GM23338 (cell line): ENCODE data around the gene PDE10A. TPM values are rescaled to one million over a fixed set of nuclear protein-coding genes. Genes with fewer than 3 reads are reported as not detected.

Source experiments
- ATAC-seq: fragments of 200-7000 bp; cut with Tn5 transposase; 3 replicates; pipeline ENCODE4 v1.9.1; 2020
- DNase-seq: peaks from one replicate; pipeline ENCODE4 v3.0.0-alpha.2; 2015; ENCODE audit warnings: low spot score
- H2AFZ ChIP-seq: fragments of 200-600 bp; sonication (generic); 2 replicates; pipeline ENCODE4 v1.8.0; 2016; ENCODE audit warnings: antibody characterized with exemption, mild to moderate bottlenecking, moderate library complexity
- H3F3A ChIP-seq: fragments of 200-600 bp; sonication (generic); replicated peaks from 2 replicates; pipeline ENCODE4 v1.8.0; 2017; ENCODE audit warnings: antibody characterized with exemption, mixed run types, low read depth
- H3K27ac ChIP-seq: fragments of 200-600 bp; sonication (generic); 2 replicates; pipeline ENCODE4 v1.6.1; 2016; ENCODE audit warnings: low read depth
- H3K27me3 ChIP-seq: fragments of 200-600 bp; sonication (generic); 2 replicates; pipeline ENCODE4 v1.8.0; 2016; ENCODE audit warnings: mild to moderate bottlenecking, mixed run types, moderate library complexity; ENCODE audit not compliant: insufficient read depth
- H3K36me3 ChIP-seq: fragments of 200-600 bp; sonication (generic); 2 replicates; pipeline ENCODE4 v1.8.0; 2016; ENCODE audit warnings: mild to moderate bottlenecking; ENCODE audit not compliant: insufficient read depth
- H3K4me1 ChIP-seq: fragments of 200-600 bp; sonication (generic); 2 replicates; pipeline ENCODE4 v1.8.0; 2016; ENCODE audit warnings: mild to moderate bottlenecking, moderate library complexity; ENCODE audit not compliant: insufficient read depth
- H3K4me2 ChIP-seq: fragments of 200-600 bp; sonication (generic); 2 replicates; pipeline ENCODE4 v1.7.1; 2017; ENCODE audit warnings: mixed run types
- H3K4me3 ChIP-seq: fragments of 200-600 bp; sonication (generic); 2 replicates; pipeline ENCODE4 v1.6.1; 2016; ENCODE audit warnings: mixed run types
- H3K79me2 ChIP-seq: fragments of 200-600 bp; sonication (generic); replicated peaks from 2 replicates; pipeline ENCODE4 v1.8.0; 2017; ENCODE audit warnings: mild to moderate bottlenecking; ENCODE audit not compliant: insufficient read depth
- H3K9me2 ChIP-seq: fragments of 200-600 bp; sonication (generic); 2 replicates; pipeline ENCODE4 v1.8.0; 2017; ENCODE audit not compliant: insufficient read depth
- H4K20me1 ChIP-seq: fragments of 200-600 bp; sonication (generic); replicated peaks from 2 replicates; pipeline ENCODE4 v1.8.0; 2017; ENCODE audit warnings: mild to moderate bottlenecking; ENCODE audit not compliant: insufficient read depth
- H3K27ac Mint-ChIP-seq: 2 replicates; pipeline ENCODE4 v1.8.0; 2020; ENCODE audit warnings: inconsistent platforms, mild to moderate bottlenecking, moderate library complexity, mixed read lengths
- H3K27me3 Mint-ChIP-seq: 3 replicates; pipeline ENCODE4 v1.8.0; 2022; ENCODE audit warnings: low read depth, mild to moderate bottlenecking, moderate library complexity, mixed read lengths, inconsistent platforms; ENCODE audit not compliant: insufficient read depth, poor library complexity
- H3K36me3 Mint-ChIP-seq: 3 replicates; pipeline ENCODE4 v1.8.0; 2021; ENCODE audit warnings: low read depth, mild to moderate bottlenecking, inconsistent platforms, moderate library complexity, mixed read lengths
- H3K4me1 Mint-ChIP-seq: 3 replicates; pipeline ENCODE4 v1.8.0; 2020; ENCODE audit warnings: mild to moderate bottlenecking, inconsistent platforms, mixed read lengths
- H3K4me3 Mint-ChIP-seq: 3 replicates; pipeline ENCODE4 v1.8.0; 2021; ENCODE audit warnings: moderate library complexity, mild to moderate bottlenecking, inconsistent platforms, mixed read lengths
- H3K9me3 Mint-ChIP-seq: 3 replicates; pipeline ENCODE4 v1.8.0; 2020; ENCODE audit warnings: moderate library complexity, mild to moderate bottlenecking, inconsistent platforms, mixed read lengths
- CTCF ChIP-seq, 2 experiments: fragments of 200-600 bp in 1 of 2; sonication (generic) in 1 of 2; conservative IDR thresholded peaks; 2 replicates each; pipeline versions ENCODE4 v1.5.1 to v1.6.1; 2016 to 2017; ENCODE audit warnings: antibody characterized with exemption in 2 of 2, low read depth in 2 of 2, mild to moderate bottlenecking in 2 of 2, moderate library complexity in 1 of 2
- EZH2 ChIP-seq: fragments of 200-600 bp; sonication (generic); IDR thresholded peaks from one replicate; pipeline ENCODE4 v1.8.0; 2017; ENCODE audit warnings: antibody characterized with exemption, mild to moderate bottlenecking, low read depth; ENCODE audit not compliant: unreplicated experiment
- EZH2phosphoT487 ChIP-seq: fragments of 200-600 bp; sonication (generic); IDR thresholded peaks from one replicate; pipeline ENCODE4 v1.8.1; 2018; ENCODE audit warnings: antibody characterized with exemption; ENCODE audit not compliant: unreplicated experiment
- JUNB ChIP-seq: IDR thresholded peaks from one replicate; pipeline ENCODE4 v1.6.1; 2016; ENCODE audit warnings: antibody characterized with exemption; ENCODE audit not compliant: unreplicated experiment
- NANOG ChIP-seq: IDR thresholded peaks from 2 replicates; pipeline ENCODE4 v1.6.1; 2016; ENCODE audit warnings: antibody characterized with exemption, borderline replicate concordance
- REST ChIP-seq: IDR thresholded peaks from one replicate; pipeline ENCODE4 v1.6.1; 2018; ENCODE audit warnings: antibody characterized with exemption; ENCODE audit not compliant: unreplicated experiment
- STAT1 ChIP-seq: IDR thresholded peaks from one replicate; pipeline ENCODE4 v1.6.1; 2016; ENCODE audit warnings: antibody characterized with exemption; ENCODE audit not compliant: unreplicated experiment
- ZNF114 ChIP-seq: fragments of 250-450 bp; sonication (Bioruptor Pico); IDR thresholded peaks from 2 replicates; pipeline ENCODE4 v1.5.0; 2020; ENCODE audit warnings: mild to moderate bottlenecking, moderate library complexity
- ZNF462 ChIP-seq: fragments of 250-450 bp; sonication (Bioruptor Pico); IDR thresholded peaks from 2 replicates; pipeline ENCODE4 v1.5.0; 2020; ENCODE audit warnings: mild to moderate bottlenecking, moderate library complexity
- polyA plus RNA-seq: library from polyadenylated mRNA; unstranded; fragments of >200 nt; fragmentation: Nextera tagmentation; extraction: Ambion mirVana; gene quantifications from 2 replicates; pipeline ENCODE4 v1.2.1, GENCODE V29; 2016
- total RNA-seq: library from RNA; depleted of rRNA; stranded (reverse); fragments of >200 nt; shearing (Covaris generic); gene quantifications from 2 replicates; pipeline ENCODE4 v1.2.3, GENCODE V29; 2014

PDE10A gene
- total and polyA plus RNA-seq, 2 experiments from 2014 or later: 0.50 to 3.9 TPM

GRCh38 chr6:165679326-165679725 lies 16.3 kb upstream of the PDE10A start:
- peaks cover 12% of the 10 kb centered on the region; the same call in 2 of the 3 replicates for H3K4me1 Mint-ChIP-seq
- Histone ChIP-seq H2AFZ (no peak overlapping the region), H3K36me3 (no peaks in the 10 kb centered on the region), H3K4me3 (no peak overlapping the region), H3F3A (no peaks in the 10 kb centered on the region), H3K4me2 (no peak overlapping the region), H4K20me1 (no peaks in the 10 kb centered on the region), H3K27me3 (no peaks in the 10 kb centered on the region), H3K27ac (no peak overlapping the region), H3K9me2 (no peaks in the 10 kb centered on the region), H3K79me2 (no peaks in the 10 kb centered on the region), H3K4me1 (peaks cover 3% of the 10 kb centered on the region; the same call in 1 of the 2 replicates)
- H3K9me3 Mint-ChIP-seq: no peaks in the 10 kb centered on the region
- H3K27ac Mint-ChIP-seq: no peak overlapping the region
- peaks cover 10% of the 10 kb centered on the region for H3K27me3 Mint-ChIP-seq
- no peak for TF ChIP-seq ZNF114 (CRISPR knock-in tag)
- no peak for TF ChIP-seq EZH2
- TF ChIP-seq EZH2phosphoT487: no peak
- no peak for TF ChIP-seq NANOG
- no peak for TF ChIP-seq ZNF462 (CRISPR knock-in tag)
- TF ChIP-seq STAT1: no peak
- TF ChIP-seq REST: no peak
- TF ChIP-seq JUNB: no peak
- TF ChIP-seq CTCF (conservative IDR thresholded peaks at IDR 0.05; ENCODE audit: low read depth in 2 of 2): no peak
- DNase-seq (no peak), ATAC-seq (peak; percentile 81)
- no peak overlapping the region for H3K4me3 Mint-ChIP-seq
- H3K36me3 Mint-ChIP-seq: no peaks in the 10 kb centered on the region
